Measurements from ENCODE around the gene ALDH1B1. TPM values are rescaled to one million over a fixed set of nuclear protein-coding genes. Genes with fewer than 3 reads are reported as not detected.

The ALDH1B1 gene
- total and polyA plus RNA-seq, 2 of the 13 experiments (the other 11 are each of a cell fraction or from before 2014, with no cell fraction given), result 45.1 to 125 TPM

DNA sequence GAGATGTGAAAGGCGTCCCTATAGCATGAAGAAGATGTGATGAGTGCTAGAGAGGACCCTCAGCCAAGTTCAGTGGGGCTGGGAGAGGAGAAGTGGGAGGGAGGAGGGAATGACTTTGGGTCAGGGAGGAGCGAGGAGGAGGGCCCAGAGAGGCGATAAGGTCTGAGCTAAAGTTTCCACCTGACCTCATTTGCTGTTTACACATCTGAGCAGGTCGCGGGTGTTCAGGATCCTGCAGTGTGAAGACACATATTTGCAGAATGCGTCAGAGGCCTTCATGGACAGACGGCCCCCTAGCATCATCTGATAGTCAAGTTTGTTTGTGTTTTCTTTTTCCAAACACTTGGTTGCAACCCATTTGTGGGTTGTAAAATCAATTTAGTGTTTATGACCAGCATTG lies 50.7 kb downstream of the ALDH1B1 start (continued):
- TF ChIP-seq, protein P1, sequence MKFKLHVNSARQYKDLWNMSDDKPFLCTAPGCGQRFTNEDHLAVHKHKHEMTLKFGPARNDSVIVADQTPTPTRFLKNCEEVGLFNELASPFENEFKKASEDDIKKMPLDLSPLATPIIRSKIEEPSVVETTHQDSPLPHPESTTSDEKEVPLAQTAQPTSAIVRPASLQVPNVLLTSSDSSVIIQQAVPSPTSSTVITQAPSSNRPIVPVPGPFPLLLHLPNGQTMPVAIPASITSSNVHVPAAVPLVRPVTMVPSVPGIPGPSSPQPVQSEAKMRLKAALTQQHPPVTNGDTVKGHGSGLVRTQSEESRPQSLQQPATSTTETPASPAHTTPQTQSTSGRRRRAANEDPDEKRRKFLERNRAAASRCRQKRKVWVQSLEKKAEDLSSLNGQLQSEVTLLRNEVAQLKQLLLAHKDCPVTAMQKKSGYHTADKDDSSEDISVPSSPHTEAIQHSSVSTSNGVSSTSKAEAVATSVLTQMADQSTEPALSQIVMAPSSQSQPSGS (CRISPR knock-in tag; IDR thresholded peaks at IDR 0.05), result 0 out of 2 replicates have a peak, but pooled peaks have one; percentile 23
- TF ChIP-seq, protein P2, sequence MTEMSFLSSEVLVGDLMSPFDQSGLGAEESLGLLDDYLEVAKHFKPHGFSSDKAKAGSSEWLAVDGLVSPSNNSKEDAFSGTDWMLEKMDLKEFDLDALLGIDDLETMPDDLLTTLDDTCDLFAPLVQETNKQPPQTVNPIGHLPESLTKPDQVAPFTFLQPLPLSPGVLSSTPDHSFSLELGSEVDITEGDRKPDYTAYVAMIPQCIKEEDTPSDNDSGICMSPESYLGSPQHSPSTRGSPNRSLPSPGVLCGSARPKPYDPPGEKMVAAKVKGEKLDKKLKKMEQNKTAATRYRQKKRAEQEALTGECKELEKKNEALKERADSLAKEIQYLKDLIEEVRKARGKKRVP (CRISPR knock-in tag; IDR thresholded peaks at IDR 0.05), result peak in 1 of 2 experiments; percentile 23; a peak in 1 of 4 replicates
- no peak for TF ChIP-seq DNMT1 (CRISPR knock-in tag; IDR thresholded peaks at IDR 0.05)
- no peak for TF ChIP-seq CSRNP2 (CRISPR knock-in tag; conservative IDR thresholded peaks at IDR 0.05; ENCODE audit: low read depth)
- no peak for TF ChIP-seq ZMAT3 (CRISPR knock-in tag; conservative IDR thresholded peaks at IDR 0.05)
- TF ChIP-seq KDM1A (CRISPR knock-in tag; IDR thresholded peaks at IDR 0.05), result no peak
- no peak for TF ChIP-seq CHD4 (IDR thresholded peaks at IDR 0.05; ENCODE audit: borderline replicate concordance, low read length)
- no peak for TF ChIP-seq CHD2 (IDR thresholded peaks at IDR 0.05; ENCODE audit: low read depth, low read length)
- no peak for TF ChIP-seq KAT7 (CRISPR knock-in tag; IDR thresholded peaks at IDR 0.05; ENCODE audit: borderline replicate concordance)
- TF ChIP-seq ZNF124 (CRISPR knock-in tag; IDR thresholded peaks at IDR 0.05), result no peak
- TF ChIP-seq, protein P3, sequence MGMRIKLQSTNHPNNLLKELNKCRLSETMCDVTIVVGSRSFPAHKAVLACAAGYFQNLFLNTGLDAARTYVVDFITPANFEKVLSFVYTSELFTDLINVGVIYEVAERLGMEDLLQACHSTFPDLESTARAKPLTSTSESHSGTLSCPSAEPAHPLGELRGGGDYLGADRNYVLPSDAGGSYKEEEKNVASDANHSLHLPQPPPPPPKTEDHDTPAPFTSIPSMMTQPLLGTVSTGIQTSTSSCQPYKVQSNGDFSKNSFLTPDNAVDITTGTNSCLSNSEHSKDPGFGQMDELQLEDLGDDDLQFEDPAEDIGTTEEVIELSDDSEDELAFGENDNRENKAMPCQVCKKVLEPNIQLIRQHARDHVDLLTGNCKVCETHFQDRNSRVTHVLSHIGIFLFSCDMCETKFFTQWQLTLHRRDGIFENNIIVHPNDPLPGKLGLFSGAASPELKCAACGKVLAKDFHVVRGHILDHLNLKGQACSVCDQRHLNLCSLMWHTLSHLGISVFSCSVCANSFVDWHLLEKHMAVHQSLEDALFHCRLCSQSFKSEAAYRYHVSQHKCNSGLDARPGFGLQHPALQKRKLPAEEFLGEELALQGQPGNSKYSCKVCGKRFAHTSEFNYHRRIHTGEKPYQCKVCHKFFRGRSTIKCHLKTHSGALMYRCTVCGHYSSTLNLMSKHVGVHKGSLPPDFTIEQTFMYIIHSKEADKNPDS (CRISPR knock-in tag; IDR thresholded peaks at IDR 0.05), result no peak
- no peak for TF ChIP-seq FOXP1 (IDR thresholded peaks at IDR 0.05)
- peak; percentile 89 for TF ChIP-seq FOXP1 (CRISPR knock-in tag; IDR thresholded peaks at IDR 0.05)
- TF ChIP-seq CBX5 (CRISPR knock-in tag; IDR thresholded peaks at IDR 0.05; ENCODE audit: borderline replicate concordance), result peak; percentile 38; the same call in 1 of the 2 replicates
- TF ChIP-seq MIER2 (CRISPR knock-in tag; IDR thresholded peaks at IDR 0.05), result no peak
- no peak for TF ChIP-seq TEAD2 (CRISPR knock-in tag; IDR thresholded peaks at IDR 0.05)
- no peak for TF ChIP-seq ZNF782 (CRISPR knock-in tag; IDR thresholded peaks at IDR 0.05; ENCODE audit: borderline replicate concordance)
- TF ChIP-seq ZNF780A (CRISPR knock-in tag; IDR thresholded peaks at IDR 0.05), result no peak
- TF ChIP-seq ZNF33B (CRISPR knock-in tag; IDR thresholded peaks at IDR 0.05), result no peak
- TF ChIP-seq ZNF468 (CRISPR knock-in tag; IDR thresholded peaks at IDR 0.05), result no peak
- TF ChIP-seq ZNF121 (CRISPR knock-in tag; IDR thresholded peaks at IDR 0.05), result no peak
- TF ChIP-seq ZSCAN12 (CRISPR knock-in tag; IDR thresholded peaks at IDR 0.05), result no peak
- 0 out of 2 replicates have a peak, but pooled peaks have one; percentile 36 for TF ChIP-seq ZNF747 (CRISPR knock-in tag; IDR thresholded peaks at IDR 0.05; ENCODE audit: borderline replicate concordance)
- TF ChIP-seq ZNF484 (CRISPR knock-in tag; IDR thresholded peaks at IDR 0.05; ENCODE audit: borderline replicate concordance, low read depth), result no peak
- TF ChIP-seq ZFP36L1 (CRISPR knock-in tag; IDR thresholded peaks at IDR 0.05), result no peak

Measured in HepG2 (cell line).